Activated T-helper 17 cell treated with anti-CD3 and anti-CD28 coated beads, Interleukin-2, amount 50 U/mL, for 72 hours (primary cell): ENCODE results near the gene ADCY3. TPM values are rescaled to one million over a fixed set of nuclear protein-coding genes. Genes with fewer than 3 reads are reported as not detected.
A peak's percentile ranks its signal among the peaks of the same experiment; 100 is the strongest.

ENCODE experiments used
- ATAC-seq: fragments of 150-1000 bp; cut with Tn5 transposase; replicated peaks from 2 replicates; pipeline ENCODE4 v1.10.0; 2021; ENCODE audit warnings: mild to moderate bottlenecking, moderate library complexity
- H3K27ac Mint-ChIP-seq: one replicate; pipeline ENCODE4 v1.8.0; 2022; ENCODE audit warnings: mixed read lengths
- H3K27me3 Mint-ChIP-seq: one replicate; pipeline ENCODE4 v1.8.0; 2022; ENCODE audit warnings: mixed read lengths
- H3K36me3 Mint-ChIP-seq: one replicate; pipeline ENCODE4 v1.8.0; 2022; ENCODE audit warnings: low read depth, mild to moderate bottlenecking, mixed read lengths
- H3K4me1 Mint-ChIP-seq: one replicate; pipeline ENCODE4 v1.8.0; 2022; ENCODE audit warnings: mixed read lengths
- H3K4me3 Mint-ChIP-seq: one replicate; pipeline ENCODE4 v1.8.0; 2022; ENCODE audit warnings: mild to moderate bottlenecking, mixed read lengths
- H3K9me3 Mint-ChIP-seq: one replicate; pipeline ENCODE4 v1.8.0; 2022; ENCODE audit warnings: mixed read lengths
- total RNA-seq, 2 donors: library from RNA; stranded (reverse); gene quantifications; one replicate each; pipeline ENCODE4 v1.2.3, GENCODE V29; 2022

Gene ADCY3
- total RNA-seq, 2 donors from 2014 or later: 43.8 to 102 TPM

DNA sequence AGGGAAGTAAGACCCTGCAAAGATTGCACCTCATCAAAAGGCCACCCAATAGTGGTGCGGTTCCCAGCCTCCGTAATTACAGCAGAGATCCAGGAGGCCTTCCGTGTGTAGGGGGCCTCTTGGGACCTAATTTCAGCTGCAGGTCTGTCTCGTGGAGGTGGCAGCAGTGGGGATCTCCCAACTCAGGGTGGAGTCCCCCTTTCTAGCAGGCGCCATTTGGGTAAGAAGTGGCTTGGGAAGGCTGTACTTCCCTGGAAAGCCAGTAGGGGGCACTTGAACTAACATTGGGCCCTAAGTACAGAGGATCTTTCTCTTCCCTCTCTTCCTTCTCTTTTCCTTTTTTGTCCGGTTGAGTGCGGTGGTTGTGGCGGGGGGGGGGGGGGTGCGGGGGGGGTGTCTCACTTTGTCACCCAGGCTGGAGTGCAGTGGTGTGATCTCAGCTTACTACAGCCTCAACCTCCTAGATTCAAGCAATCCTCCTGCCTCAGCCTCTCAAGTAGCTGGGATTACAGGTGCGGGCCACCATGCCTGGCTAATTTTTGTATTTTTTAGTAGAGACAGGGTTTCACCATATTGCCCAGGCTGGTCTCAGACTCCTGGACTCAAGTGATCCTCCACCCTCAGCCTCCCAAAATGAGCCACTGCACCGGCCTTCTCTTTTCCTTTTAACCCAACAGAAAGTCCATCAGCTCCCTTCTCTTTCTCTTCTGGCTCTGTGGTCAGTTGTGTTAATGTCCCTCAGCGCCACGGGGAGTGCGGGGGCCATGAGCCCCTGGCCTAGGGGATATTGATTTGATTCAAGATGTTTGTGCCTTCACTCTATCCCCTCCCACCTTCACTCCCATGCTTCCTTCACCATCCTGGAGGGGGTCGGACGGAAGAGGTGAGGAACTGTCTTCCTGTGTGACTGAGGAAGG lies 94.8 kb downstream of the ADCY3 start:
- ATAC-seq: no peak
- no peaks in the 10 kb centered on the region for H3K27me3 Mint-ChIP-seq
- H3K4me3 Mint-ChIP-seq: peak overlapping the region; percentile 15
- H3K27ac Mint-ChIP-seq: peak overlapping the region; percentile 92
- peaks cover 19% of the 10 kb centered on the region for H3K4me1 Mint-ChIP-seq
- H3K36me3 Mint-ChIP-seq: peaks cover 53% of the 10 kb centered on the region
- H3K9me3 Mint-ChIP-seq: no peaks in the 10 kb centered on the region

DNA sequence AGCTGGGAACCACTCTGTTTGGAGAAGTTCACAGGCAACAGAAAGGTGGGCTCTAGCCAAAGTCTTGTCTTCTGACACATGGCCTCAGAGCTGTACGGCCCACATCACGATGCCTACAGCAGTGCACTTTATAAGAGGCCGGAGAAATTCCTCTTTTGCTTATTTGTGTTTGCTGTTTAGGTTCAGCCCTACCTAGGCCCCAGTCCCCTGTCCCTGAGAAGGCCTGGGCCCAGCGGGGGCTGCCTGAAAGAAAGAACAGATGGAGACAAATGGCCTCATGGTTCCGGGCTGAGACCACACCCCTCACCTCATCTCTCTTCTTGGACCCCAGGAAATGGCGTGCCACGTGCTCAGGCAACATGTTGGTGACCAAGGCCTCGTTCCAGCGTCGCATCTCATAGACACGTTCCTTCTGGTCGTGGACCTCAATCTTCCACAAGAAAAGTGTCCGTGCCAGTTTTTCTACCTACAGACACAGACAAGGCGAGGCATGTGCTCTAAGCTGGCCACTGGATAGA lies 95.9 kb downstream of the ADCY3 start:
- Mint-ChIP-seq H3K27ac (no peak overlapping the region), H3K9me3 (no peaks in the 10 kb centered on the region), H3K36me3 (peaks cover 64% of the 10 kb centered on the region)

DNA sequence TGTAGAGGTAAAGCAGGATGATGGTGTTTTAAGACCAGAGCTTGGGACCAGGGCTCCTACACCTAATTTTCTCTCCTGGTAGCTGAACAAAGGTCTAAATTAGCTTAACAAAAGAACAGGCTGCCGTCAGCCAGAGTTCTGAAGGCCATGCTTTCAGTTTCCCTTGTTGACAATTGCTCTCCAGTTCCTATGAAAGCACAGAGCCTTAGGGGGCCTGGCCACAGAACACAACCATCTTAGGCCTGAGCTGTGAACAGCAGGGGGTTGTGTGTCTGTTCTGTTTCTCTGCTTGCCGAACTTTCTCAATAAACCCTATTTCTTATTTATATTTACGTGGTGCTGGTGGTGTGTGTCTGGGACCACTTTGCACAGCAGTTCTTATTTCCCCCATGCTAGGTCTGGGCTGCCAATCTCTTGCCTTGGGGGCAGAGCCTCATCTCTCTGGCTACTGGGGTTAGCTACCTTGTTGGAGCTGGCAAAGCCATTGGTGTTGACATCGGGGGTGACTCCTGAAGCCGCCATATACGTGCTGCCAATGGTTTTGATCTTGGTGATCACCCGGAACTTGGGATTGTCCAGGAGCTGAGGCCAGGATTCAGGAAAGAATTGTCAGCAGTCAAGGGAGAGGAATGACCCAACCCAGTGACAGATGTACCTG lies 97.9 kb downstream of the ADCY3 start:
- no peak overlapping the region for H3K4me3 Mint-ChIP-seq
- H3K27ac Mint-ChIP-seq: no peak overlapping the region
- no peaks in the 10 kb centered on the region for H3K27me3 Mint-ChIP-seq
- H3K9me3 Mint-ChIP-seq: no peaks in the 10 kb centered on the region
- H3K4me1 Mint-ChIP-seq: peaks cover 11% of the 10 kb centered on the region
- no peak for ATAC-seq
- H3K36me3 Mint-ChIP-seq: peaks cover 79% of the 10 kb centered on the region

More for the DNA sequence above, 95.9 kb downstream of the ADCY3 start:
- Mint-ChIP-seq H3K27me3 (no peaks in the 10 kb centered on the region), H3K4me3 (no peak overlapping the region), H3K4me1 (peaks cover 19% of the 10 kb centered on the region)
- no peak for ATAC-seq

DNA sequence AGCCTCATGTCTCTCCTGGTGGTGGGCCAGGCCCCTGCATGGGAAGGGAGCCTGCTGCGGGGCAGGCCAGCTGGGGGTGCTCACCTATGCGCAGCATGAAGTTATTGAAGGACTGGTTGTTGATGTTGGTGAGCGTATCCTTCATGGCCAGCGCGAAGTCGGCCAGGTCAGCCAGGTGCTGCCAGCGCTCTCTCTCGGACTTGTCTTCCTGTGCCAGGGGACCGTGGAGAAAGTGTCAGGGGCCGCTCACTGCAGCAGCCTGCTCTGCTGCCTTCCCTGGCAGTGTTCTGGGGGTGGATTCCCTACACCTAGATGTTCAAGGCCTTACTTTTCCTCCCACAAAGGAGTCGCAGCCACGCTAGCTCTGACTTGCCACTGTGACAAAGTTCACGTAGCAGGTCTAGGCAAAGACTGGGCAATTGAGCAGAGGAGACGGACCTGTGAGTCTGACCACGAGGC lies 98.6 kb downstream of the ADCY3 start:
- H3K36me3 Mint-ChIP-seq: peaks cover 86% of the 10 kb centered on the region

DNA sequence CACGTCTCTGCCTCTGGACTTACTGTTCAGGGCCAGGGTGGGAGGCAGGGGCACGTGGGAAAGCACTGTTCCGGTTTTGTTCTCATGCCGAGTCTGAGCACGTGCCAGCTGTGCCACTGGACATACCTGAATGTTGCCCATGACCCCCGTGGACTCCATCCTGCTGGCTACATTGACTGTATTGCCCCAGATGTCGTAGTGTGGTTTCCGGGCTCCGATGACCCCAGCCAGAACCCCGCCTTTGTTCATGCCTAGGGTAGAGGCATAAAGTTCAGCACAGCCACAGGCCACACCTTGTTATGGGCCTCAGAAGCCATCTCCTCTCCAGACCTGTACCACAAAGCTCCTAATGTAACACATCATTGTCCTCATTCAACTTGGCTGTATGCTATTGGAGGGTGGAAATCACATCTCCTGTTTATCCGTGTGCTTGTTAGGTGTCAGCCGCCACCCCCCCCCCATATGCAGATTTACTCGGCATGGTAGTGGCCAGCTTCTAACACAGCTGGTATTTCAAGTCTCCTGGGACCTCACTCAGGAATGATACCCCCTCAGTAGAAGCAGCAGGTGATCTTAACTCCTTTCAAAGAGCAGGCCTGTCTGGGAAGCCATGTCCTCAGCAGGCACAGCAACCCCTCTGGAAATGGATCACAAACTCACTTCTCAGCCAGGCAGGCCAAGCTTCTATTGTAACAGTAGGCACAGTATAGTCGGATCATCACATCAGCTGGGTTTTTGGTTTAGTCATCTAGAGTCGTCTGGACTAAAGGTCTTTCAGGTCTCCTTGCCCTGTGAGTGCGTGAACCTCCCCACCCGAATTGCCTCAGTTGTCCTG lies 99.2 kb downstream of the ADCY3 start:
- H3K9me3 Mint-ChIP-seq: no peaks in the 10 kb centered on the region
- H3K27ac Mint-ChIP-seq: peak overlapping the region; percentile 72
- H3K36me3 Mint-ChIP-seq: peaks cover 93% of the 10 kb centered on the region
- H3K4me3 Mint-ChIP-seq: no peak overlapping the region
- H3K27me3 Mint-ChIP-seq: no peaks in the 10 kb centered on the region
- H3K4me1 Mint-ChIP-seq: peaks cover 3% of the 10 kb centered on the region
- no peak for ATAC-seq

More for the DNA sequence above, 98.6 kb downstream of the ADCY3 start:
- H3K9me3 Mint-ChIP-seq: no peaks in the 10 kb centered on the region
- H3K27me3 Mint-ChIP-seq: no peaks in the 10 kb centered on the region
- peaks cover 7% of the 10 kb centered on the region for H3K4me1 Mint-ChIP-seq
- no peak for ATAC-seq
- peak overlapping the region; percentile 72 for H3K27ac Mint-ChIP-seq
- H3K4me3 Mint-ChIP-seq: no peak overlapping the region

DNA sequence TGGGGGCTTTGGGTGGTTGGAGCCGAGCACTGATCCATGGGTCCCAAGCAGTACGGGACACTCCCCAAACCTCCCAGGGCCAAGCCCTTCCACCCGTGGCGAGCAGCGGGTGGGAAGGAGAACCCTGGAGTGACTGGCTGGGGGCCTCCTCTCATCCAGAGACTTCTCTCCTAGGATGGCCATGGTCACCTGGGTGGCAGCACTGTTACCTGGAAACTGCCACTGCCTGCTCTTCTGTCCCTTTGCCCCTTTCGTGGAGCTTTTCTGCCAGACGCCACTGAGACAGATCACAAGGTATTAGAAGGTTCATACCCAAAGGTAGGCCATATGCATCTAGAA lies 99.9 kb downstream of the ADCY3 start:
- no peak overlapping the region for H3K4me3 Mint-ChIP-seq
- ATAC-seq: no peak
- no peaks in the 10 kb centered on the region for H3K9me3 Mint-ChIP-seq
- no peaks in the 10 kb centered on the region for H3K4me1 Mint-ChIP-seq
- H3K27me3 Mint-ChIP-seq: no peaks in the 10 kb centered on the region
- H3K27ac Mint-ChIP-seq: no peak overlapping the region
- H3K36me3 Mint-ChIP-seq: peaks cover 99% of the 10 kb centered on the region

DNA sequence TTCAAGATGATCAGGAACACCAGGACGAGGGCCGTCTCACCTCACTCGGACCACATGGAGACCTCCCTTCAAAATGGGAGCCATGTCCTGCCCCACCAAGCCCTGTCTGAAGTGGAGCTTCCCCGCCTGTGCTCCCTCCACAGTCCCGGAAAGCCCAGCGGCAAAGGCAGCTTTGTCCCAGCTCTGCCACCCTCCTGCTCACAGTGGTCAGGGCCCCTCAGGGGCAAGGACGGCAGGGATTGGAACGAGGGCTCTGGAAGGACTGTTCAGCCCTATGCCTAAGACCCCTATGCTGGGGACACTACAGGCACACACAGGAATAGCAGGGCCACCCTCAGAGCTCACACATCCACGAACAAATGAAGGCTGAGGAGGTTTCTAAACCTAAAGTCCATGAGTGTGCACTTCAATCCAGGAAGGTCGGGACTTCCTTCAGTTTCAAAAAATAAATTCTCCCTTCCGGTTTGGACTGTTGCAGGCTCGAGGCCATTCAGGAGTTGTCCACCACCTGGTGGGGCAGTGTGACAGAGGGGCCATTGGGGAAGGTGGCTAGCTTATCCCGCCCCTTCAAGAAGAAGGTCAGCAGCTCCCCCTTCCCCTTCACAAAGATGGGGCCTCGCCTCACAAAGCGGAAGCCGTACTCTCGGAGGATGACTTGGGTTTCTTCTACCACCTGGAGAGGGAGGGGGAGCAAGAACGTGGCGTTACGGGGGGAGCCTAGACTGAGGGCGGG lies 100.4 kb downstream of the ADCY3 start:
- Mint-ChIP-seq H3K27me3 (no peaks in the 10 kb centered on the region), H3K4me3 (no peak overlapping the region), H3K36me3 (peaks cover 100% of the 10 kb centered on the region), H3K9me3 (no peaks in the 10 kb centered on the region), H3K4me1 (no peaks in the 10 kb centered on the region), H3K27ac (no peak overlapping the region)
- ATAC-seq: no peak

DNA sequence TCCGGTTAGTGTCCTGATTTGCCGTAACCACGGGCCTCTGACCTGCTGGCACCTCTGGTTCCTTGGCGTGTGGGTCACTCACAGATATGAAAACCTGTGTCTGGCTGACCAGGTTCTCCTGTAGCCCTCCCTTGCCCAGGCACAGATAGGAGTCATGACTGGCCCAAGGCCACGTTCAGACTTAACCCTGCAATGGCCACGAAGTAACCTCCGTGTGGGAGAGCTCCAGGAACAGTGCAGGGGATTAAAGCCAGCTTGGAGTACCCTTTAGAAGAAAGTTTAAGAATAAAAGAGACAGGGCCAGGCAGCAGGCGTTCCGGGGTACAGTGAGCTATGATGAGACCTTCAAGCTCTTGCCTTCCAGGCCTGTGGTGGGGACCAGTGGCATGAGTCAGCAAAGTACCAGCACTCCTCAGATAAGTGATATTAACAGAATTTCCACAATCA lies 101.3 kb downstream of the ADCY3 start:
- no peak for ATAC-seq
- H3K9me3 Mint-ChIP-seq: no peaks in the 10 kb centered on the region
- H3K27ac Mint-ChIP-seq: peak overlapping the region; percentile 61
- H3K36me3 Mint-ChIP-seq: peaks cover 100% of the 10 kb centered on the region
- no peaks in the 10 kb centered on the region for H3K27me3 Mint-ChIP-seq
- H3K4me3 Mint-ChIP-seq: no peak overlapping the region
- H3K4me1 Mint-ChIP-seq: no peaks in the 10 kb centered on the region

DNA sequence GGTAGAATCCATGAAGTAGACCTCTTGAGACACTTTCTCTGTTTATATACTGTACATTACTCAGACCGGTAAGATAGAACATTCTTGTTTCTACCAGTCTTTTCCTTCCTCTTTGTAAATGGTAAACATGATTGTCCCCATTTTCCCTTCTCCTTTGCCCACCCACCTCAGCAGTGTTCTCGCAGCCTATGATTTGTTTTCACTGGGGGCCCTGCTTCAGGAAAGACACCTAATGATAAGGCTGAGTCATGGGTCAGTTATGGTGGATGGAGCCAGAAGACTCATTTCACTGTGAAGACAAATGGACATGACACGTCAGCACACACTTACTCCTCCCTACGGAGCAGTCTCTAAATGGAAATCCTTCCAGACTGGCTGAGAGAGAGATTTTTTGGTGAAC lies 103.2 kb downstream of the ADCY3 start:
- no peaks in the 10 kb centered on the region for H3K4me1 Mint-ChIP-seq
- H3K4me3 Mint-ChIP-seq: no peak overlapping the region
- H3K27ac Mint-ChIP-seq: peak overlapping the region; percentile 50

DNA sequence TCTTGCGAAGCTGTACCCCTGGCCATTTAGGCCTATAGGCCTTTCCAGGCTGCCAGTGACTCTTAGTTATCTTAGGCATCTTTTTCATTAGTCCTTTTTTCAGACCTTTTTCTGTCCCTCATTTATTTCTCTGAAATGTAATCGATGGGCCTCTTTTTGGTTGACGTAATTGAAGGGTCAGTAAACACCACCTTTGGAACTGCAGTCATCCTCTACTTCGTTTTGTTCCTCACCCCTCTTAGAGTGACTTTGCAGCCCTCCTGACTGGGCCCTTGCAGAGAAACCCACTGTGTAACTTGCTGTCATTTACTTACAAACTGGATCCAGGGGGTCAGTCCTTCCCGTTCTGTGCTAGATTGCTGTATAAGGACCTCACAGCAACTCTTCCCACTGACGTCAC lies 103.6 kb downstream of the ADCY3 start:
- H3K4me1 Mint-ChIP-seq: no peaks in the 10 kb centered on the region
- no peaks in the 10 kb centered on the region for H3K9me3 Mint-ChIP-seq
- peak overlapping the region; percentile 50 for H3K27ac Mint-ChIP-seq
- no peak overlapping the region for H3K4me3 Mint-ChIP-seq
- ATAC-seq: no peak
- H3K27me3 Mint-ChIP-seq: no peaks in the 10 kb centered on the region
- peaks cover 91% of the 10 kb centered on the region for H3K36me3 Mint-ChIP-seq

More for the DNA sequence above, 103.2 kb downstream of the ADCY3 start:
- H3K36me3 Mint-ChIP-seq: peaks cover 93% of the 10 kb centered on the region
- no peaks in the 10 kb centered on the region for H3K9me3 Mint-ChIP-seq
- ATAC-seq: no peak
- H3K27me3 Mint-ChIP-seq: no peaks in the 10 kb centered on the region

DNA sequence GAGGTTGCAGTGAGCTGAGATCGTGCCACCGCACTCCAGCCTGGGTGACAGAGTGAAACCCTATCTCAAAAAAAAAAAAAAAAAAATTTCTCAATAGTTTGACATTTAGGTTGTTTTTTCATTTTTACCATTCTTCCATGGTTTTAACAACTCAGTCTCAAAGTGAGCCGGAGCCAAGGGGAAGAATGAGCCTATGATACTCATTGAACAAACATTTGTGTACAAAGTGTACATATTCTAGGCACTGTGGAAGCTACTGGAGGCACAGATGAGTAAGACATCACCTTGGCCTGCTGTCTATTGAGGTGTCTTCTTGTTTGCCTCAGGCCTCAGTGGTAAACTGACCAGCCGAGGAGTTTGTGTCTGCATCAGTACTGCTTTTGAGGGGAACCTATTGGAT lies 104.9 kb downstream of the ADCY3 start:
- H3K27me3 Mint-ChIP-seq: no peaks in the 10 kb centered on the region
- no peak overlapping the region for H3K27ac Mint-ChIP-seq
- no peaks in the 10 kb centered on the region for H3K4me1 Mint-ChIP-seq
- no peak for ATAC-seq
- no peak overlapping the region for H3K4me3 Mint-ChIP-seq
- H3K36me3 Mint-ChIP-seq: peaks cover 79% of the 10 kb centered on the region
- no peaks in the 10 kb centered on the region for H3K9me3 Mint-ChIP-seq

DNA sequence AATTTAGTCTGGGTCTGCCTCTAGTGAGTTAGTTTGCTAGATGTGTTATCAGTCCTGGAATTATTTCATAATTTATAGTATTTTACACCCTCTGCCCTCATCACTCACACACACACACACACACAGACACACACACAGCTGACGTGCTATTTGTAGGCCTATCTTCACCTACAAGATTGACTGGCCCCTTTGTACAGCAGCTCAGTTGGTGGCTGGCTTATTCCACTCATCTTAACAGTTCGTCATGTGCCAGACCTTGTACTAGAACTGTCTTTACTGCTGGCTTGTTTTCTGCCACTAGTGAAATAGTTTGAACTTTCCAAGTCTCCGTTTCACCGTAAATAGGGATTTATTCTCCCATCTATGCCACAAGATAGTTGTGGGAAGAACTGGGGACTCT lies 105.5 kb downstream of the ADCY3 start:
- Mint-ChIP-seq H3K9me3 (no peaks in the 10 kb centered on the region), H3K36me3 (peaks cover 74% of the 10 kb centered on the region), H3K27ac (no peak overlapping the region), H3K4me3 (no peak overlapping the region), H3K27me3 (no peaks in the 10 kb centered on the region), H3K4me1 (no peaks in the 10 kb centered on the region)
- ATAC-seq: no peak

DNA sequence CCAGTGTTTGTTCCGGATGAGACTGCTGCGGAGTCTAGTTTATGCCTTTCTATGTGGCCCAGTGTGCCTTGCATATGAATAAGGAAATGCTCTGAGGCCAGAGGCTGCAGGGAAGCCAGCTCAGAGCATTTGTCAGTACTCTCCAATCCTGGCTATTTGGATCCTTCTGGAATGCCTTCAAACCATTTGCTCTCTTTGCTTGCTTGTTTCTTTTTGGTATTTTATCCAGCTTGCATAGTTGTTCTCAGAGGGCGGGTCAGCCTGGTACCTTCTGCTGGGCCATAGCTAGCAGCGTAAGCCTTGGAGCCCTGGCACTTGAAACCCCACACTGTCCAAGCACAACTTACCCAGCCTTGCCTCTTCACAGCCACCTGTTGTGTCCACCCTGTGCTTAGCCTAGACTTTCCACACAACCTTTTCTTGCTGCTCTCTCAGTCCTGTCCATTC lies 106.3 kb downstream of the ADCY3 start:
- H3K4me1 Mint-ChIP-seq: peaks cover 7% of the 10 kb centered on the region
- H3K36me3 Mint-ChIP-seq: peaks cover 74% of the 10 kb centered on the region
- no peak overlapping the region for H3K27ac Mint-ChIP-seq
- no peak overlapping the region for H3K4me3 Mint-ChIP-seq
- no peaks in the 10 kb centered on the region for H3K9me3 Mint-ChIP-seq
- H3K27me3 Mint-ChIP-seq: no peaks in the 10 kb centered on the region
- ATAC-seq: no peak
